ENCODE measurements around the gene HDGFL3. TPM values are rescaled to one million over a fixed set of nuclear protein-coding genes. Genes with fewer than 3 reads are reported as not detected.
"Not testable (repeated sequence)": the region's sequence is repeated elsewhere in the genome, so short reads cannot be mapped to it uniquely, and the experiment has no call there.

The HDGFL3 gene
- total RNA-seq, 1 donor from 2014 or later, result 27.7 TPM

DNA sequence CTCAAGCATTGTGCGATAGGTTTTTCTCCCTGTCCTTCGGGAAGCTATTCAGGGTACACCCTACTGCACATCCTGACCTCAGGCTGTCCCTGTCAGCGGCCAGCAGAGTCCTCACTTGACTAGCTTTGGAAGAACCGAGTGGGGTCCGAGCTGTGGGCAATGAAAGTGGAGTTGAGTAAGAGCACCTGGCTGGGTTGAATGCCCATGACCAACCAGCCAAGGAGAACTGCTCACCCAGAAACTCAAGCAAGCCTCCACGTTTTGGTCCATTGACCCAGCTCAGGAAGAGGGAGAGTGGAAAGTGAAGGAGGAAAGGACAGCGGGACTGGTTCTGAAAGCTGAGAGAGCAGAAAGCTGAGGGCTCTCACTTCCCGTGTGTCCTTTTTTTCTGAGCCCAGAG is 36.0 kb upstream of the HDGFL3 start:
- H3K9me3 ChIP-seq, result no peaks in the 10 kb centered on the region
- no peak for TF ChIP-seq POLR2A (IDR thresholded peaks at IDR 0.05)
- TF ChIP-seq, protein P1, sequence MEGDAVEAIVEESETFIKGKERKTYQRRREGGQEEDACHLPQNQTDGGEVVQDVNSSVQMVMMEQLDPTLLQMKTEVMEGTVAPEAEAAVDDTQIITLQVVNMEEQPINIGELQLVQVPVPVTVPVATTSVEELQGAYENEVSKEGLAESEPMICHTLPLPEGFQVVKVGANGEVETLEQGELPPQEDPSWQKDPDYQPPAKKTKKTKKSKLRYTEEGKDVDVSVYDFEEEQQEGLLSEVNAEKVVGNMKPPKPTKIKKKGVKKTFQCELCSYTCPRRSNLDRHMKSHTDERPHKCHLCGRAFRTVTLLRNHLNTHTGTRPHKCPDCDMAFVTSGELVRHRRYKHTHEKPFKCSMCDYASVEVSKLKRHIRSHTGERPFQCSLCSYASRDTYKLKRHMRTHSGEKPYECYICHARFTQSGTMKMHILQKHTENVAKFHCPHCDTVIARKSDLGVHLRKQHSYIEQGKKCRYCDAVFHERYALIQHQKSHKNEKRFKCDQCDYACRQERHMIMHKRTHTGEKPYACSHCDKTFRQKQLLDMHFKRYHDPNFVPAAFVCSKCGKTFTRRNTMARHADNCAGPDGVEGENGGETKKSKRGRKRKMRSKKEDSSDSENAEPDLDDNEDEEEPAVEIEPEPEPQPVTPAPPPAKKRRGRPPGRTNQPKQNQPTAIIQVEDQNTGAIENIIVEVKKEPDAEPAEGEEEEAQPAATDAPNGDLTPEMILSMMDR (IDR thresholded peaks at IDR 0.05), result no peak
- no peak for TF ChIP-seq POLR2AphosphoS5 (IDR thresholded peaks at IDR 0.05; ENCODE audit: insufficient read depth in 1 of 2, low read depth in 1 of 2)
- intact Hi-C loops (cut with DNase I), result no loop called here
- no peaks in the 10 kb centered on the region for H3K4me1 ChIP-seq
- no peaks in the 10 kb centered on the region for H3K27me3 ChIP-seq
- no peak overlapping the region for H3K27ac ChIP-seq
- DNase-seq (ENCODE audit: extremely low spot score in 2 of 2), result no peak
- H3K4me3 ChIP-seq, result no peak overlapping the region
- H3K36me3 ChIP-seq, result no peaks in the 10 kb centered on the region

DNA sequence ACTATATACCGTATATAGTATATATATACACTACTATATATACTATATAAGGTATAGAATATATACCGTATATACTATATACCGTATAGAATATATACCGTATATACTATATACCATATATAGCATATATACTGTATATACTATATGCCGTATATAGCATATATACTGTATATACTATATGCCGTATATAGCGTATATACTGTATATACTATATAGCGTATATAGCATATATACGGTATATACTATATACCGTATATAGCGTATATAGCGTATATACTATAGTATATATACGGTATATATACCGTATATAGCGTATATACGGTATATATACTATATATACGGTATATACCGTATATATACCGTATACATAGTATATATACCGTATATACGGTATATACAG is 22.6 kb upstream of the HDGFL3 start:
- H3K36me3 ChIP-seq, result no peaks in the 10 kb centered on the region
- TF ChIP-seq POLR2A (IDR thresholded peaks at IDR 0.05) (no peak), POLR2AphosphoS5 (IDR thresholded peaks at IDR 0.05; ENCODE audit: insufficient read depth in 1 of 2, low read depth in 1 of 2) (no peak)
- TF ChIP-seq, protein P1 (IDR thresholded peaks at IDR 0.05), result no peak
- H3K4me1 ChIP-seq, result no peaks in the 10 kb centered on the region
- H3K9me3 ChIP-seq, result no peaks in the 10 kb centered on the region
- H3K4me3 ChIP-seq, result no peak overlapping the region
- intact Hi-C loops (cut with DNase I), result no loop called here
- no peak overlapping the region for H3K27ac ChIP-seq
- no peaks in the 10 kb centered on the region for H3K27me3 ChIP-seq
- DNase-seq (ENCODE audit: extremely low spot score in 2 of 2), result no peak

DNA sequence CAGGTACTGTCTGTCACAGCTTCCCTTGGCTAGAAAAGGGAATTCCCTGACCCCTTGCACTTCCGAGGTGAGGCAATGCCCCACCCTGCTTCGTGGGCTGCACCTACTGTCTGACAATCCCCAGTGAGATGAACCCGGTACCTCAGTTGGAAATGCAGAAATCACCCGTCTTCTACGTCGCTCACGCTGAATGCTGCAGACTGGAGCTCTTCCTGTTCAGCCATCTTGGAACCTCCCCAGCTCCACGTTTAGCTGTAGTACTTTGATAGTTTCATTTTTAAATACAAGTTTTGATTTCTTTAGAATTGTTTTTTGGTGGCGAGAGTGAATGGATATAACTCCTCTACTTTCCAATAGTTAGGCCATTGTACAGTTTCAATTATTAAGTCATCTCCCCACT is 17.8 kb upstream of the HDGFL3 start:
- H3K36me3 ChIP-seq, result no peaks in the 10 kb centered on the region
- H3K4me1 ChIP-seq, result no peaks in the 10 kb centered on the region
- TF ChIP-seq, protein P1 (IDR thresholded peaks at IDR 0.05), result no peak
- TF ChIP-seq POLR2A (IDR thresholded peaks at IDR 0.05) (no peak), POLR2AphosphoS5 (IDR thresholded peaks at IDR 0.05; ENCODE audit: insufficient read depth in 1 of 2, low read depth in 1 of 2) (no peak)
- no peaks in the 10 kb centered on the region for H3K9me3 ChIP-seq
- DNase-seq (ENCODE audit: extremely low spot score in 2 of 2), result no peak
- no peak overlapping the region for H3K4me3 ChIP-seq
- intact Hi-C loops (cut with DNase I), result no loop called here
- H3K27me3 ChIP-seq, result no peaks in the 10 kb centered on the region
- no peak overlapping the region for H3K27ac ChIP-seq

DNA sequence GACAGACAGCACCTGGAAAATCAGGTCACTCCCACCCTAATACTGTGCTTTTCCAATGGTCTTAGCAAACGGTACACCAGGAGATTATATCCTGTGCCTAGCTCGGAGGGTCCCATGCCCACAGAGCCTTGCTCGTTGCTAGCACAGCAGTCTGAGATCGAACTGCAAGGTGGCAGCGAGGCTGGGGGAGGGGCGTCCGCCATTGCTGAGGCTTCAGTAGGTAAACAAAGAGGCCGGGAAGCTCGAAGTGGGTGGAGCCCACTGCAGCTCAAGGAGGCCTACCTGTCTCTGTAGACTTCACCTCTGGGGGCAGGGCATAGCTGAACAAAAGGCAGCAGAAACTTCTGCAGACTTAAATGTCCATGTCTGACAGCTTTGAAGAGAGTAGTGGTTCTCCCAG is 14.2 kb upstream of the HDGFL3 start:
- intact Hi-C loops (cut with DNase I); H3K4me1 ChIP-seq; H3K27me3 ChIP-seq; H3K36me3 ChIP-seq; H3K9me3 ChIP-seq; H3K27ac ChIP-seq; H3K4me3 ChIP-seq; DNase-seq (ENCODE audit: extremely low spot score in 2 of 2): not testable (repeated sequence)

DNA sequence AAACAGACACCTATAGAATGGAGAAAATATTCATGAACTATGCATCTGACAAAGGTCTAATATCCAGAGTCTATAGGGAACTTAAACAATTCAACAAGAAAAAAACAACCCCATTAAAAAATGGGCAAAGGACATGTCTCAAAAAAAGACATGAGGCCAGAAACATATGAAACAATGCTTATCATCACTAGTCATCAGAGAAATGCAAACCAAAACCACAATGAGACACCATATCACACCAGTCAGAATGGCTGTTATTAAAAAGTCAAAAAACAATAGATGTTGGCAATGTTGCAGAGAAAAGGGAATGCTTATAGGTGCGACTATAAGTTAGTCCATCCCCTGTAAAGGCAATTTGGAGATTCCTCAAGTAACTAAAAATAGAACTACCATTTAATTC is 11.4 kb upstream of the HDGFL3 start:
- no peak overlapping the region for H3K27ac ChIP-seq
- TF ChIP-seq, protein P1 (IDR thresholded peaks at IDR 0.05), result no peak
- TF ChIP-seq POLR2A (IDR thresholded peaks at IDR 0.05) (no peak), POLR2AphosphoS5 (IDR thresholded peaks at IDR 0.05; ENCODE audit: insufficient read depth in 1 of 2, low read depth in 1 of 2) (no peak)

DNA sequence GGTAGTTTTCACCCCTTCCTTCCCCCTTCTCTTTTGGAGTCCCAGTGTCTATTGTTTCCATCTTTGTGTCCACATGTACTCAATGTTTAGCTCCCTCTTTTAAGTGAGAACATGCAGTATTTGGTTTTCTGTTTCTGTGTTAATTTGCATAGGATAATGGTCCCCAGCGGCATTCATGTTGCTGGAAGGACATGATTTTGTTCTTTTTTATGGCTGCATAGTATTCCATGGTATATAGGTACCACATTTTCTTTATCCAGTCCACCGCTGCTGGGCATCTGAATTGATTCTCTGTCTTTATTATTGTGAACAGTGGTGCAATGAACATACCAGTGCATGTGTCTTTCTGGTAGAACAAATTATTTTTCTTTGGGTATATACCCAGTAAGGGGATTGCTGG is 7.7 kb upstream of the HDGFL3 start:
- Histone ChIP-seq H3K27ac (no peak overlapping the region), H3K9me3 (no peaks in the 10 kb centered on the region), H3K4me3 (no peak overlapping the region), H3K27me3 (no peaks in the 10 kb centered on the region), H3K4me1 (no peaks in the 10 kb centered on the region), H3K36me3 (no peaks in the 10 kb centered on the region)
- intact Hi-C loops (cut with DNase I), result no loop called here
- TF ChIP-seq POLR2A (IDR thresholded peaks at IDR 0.05) (no peak), POLR2AphosphoS5 (IDR thresholded peaks at IDR 0.05; ENCODE audit: insufficient read depth in 1 of 2, low read depth in 1 of 2) (no peak)
- TF ChIP-seq, protein P1 (IDR thresholded peaks at IDR 0.05), result no peak
- DNase-seq (ENCODE audit: extremely low spot score in 2 of 2), result no peak

More for the DNA sequence above, 11.4 kb upstream of the HDGFL3 start:
- DNase-seq (ENCODE audit: extremely low spot score in 2 of 2), result no peak
- Histone ChIP-seq H3K36me3 (no peaks in the 10 kb centered on the region), H3K27me3 (no peaks in the 10 kb centered on the region), H3K4me3 (no peak overlapping the region), H3K4me1 (no peaks in the 10 kb centered on the region), H3K9me3 (no peaks in the 10 kb centered on the region)
- intact Hi-C loops (cut with DNase I), result no loop called here
